Measurements from ENCODE around the gene CNTN4. TPM values are rescaled to one million over a fixed set of nuclear protein-coding genes. Genes with fewer than 3 reads are reported as not detected.

Gene CNTN4
- total RNA-seq, 1 experiment from 2014 or later: 51.3 TPM

- Mint-ChIP-seq H3K27me3 (ENCODE audit: insufficient read depth, unreplicated experiment) (no peaks in the 10 kb centered on the region), H3K4me3 (ENCODE audit: unreplicated experiment) (no peak overlapping the region), H3K4me1 (ENCODE audit: low read depth, unreplicated experiment) (no peaks in the 10 kb centered on the region), H3K36me3 (ENCODE audit: insufficient read depth, unreplicated experiment) (no peaks in the 10 kb centered on the region), H3K27ac (ENCODE audit: unreplicated experiment) (no peak overlapping the region), H3K9me3 (ENCODE audit: unreplicated experiment) (no peaks in the 10 kb centered on the region)
- intact Hi-C loops (cut with micrococcal nuclease; ENCODE audit: unreplicated experiment): no loop called here
- Histone ChIP-seq H3K4me3 (ENCODE audit: low read depth, low read length) (no peak overlapping the region), H3K9me3 (no peaks in the 10 kb centered on the region), H3K36me3 (ENCODE audit: control insufficient read depth, insufficient read depth, low read length) (no peaks in the 10 kb centered on the region), H3K27me3 (replicated peaks; ENCODE audit: control insufficient read depth, insufficient read depth, low read length) (no peaks in the 10 kb centered on the region), H3K4me1 (no peaks in the 10 kb centered on the region)
- CTCF ChIA-PET: no interaction called here
- TF ChIP-seq CTCF (IDR thresholded peaks at IDR 0.05; ENCODE audit: insufficient read depth in 1 of 2, low read depth in 1 of 2, low read length in 1 of 2, severe bottlenecking in 1 of 2, unreplicated experiment in 1 of 2): no peak
- no peak for DNase-seq
- POLR2A ChIA-PET: no interaction called here
- no TSS peak for BruUV-seq (replicated peaks)
These were observed 484.4 kb downstream of the CNTN4 start for GRCh38 chr3:2583046-2583445.

- Mint-ChIP-seq H3K27me3 (ENCODE audit: insufficient read depth, unreplicated experiment) (no peaks in the 10 kb centered on the region), H3K36me3 (ENCODE audit: insufficient read depth, unreplicated experiment) (no peaks in the 10 kb centered on the region), H3K4me1 (ENCODE audit: low read depth, unreplicated experiment) (peaks cover 7% of the 10 kb centered on the region), H3K27ac (ENCODE audit: unreplicated experiment) (peak overlapping the region; percentile 9), H3K9me3 (ENCODE audit: unreplicated experiment) (no peaks in the 10 kb centered on the region), H3K4me3 (ENCODE audit: unreplicated experiment) (no peak overlapping the region)
- intact Hi-C loops (cut with micrococcal nuclease; ENCODE audit: unreplicated experiment): no loop called here
- TF ChIP-seq CTCF (IDR thresholded peaks at IDR 0.05; ENCODE audit: insufficient read depth in 1 of 2, low read depth in 1 of 2, low read length in 1 of 2, severe bottlenecking in 1 of 2, unreplicated experiment in 1 of 2): no peak
- Histone ChIP-seq H3K4me1 (peaks cover 7% of the 10 kb centered on the region), H3K4me3 (ENCODE audit: low read depth, low read length) (no peak overlapping the region), H3K36me3 (ENCODE audit: control insufficient read depth, insufficient read depth, low read length) (no peaks in the 10 kb centered on the region), H3K27me3 (replicated peaks; ENCODE audit: control insufficient read depth, insufficient read depth, low read length) (no peaks in the 10 kb centered on the region), H3K9me3 (no peaks in the 10 kb centered on the region)
- no TSS peak for BruUV-seq (replicated peaks)
- CTCF ChIA-PET: no interaction called here
- POLR2A ChIA-PET: no interaction called here
- DNase-seq: no peak
These were observed 490.8 kb downstream of the CNTN4 start for GRCh38 chr3:2589336-2589969.

GRCh38 chr3:2595486-2595885, 496.8 kb downstream of the CNTN4 start:
- no peaks in the 10 kb centered on the region for H3K9me3 ChIP-seq
- POLR2A ChIA-PET: no interaction called here
- H3K27me3 ChIP-seq (replicated peaks; ENCODE audit: control insufficient read depth, insufficient read depth, low read length): no peaks in the 10 kb centered on the region
- Mint-ChIP-seq H3K4me3 (ENCODE audit: unreplicated experiment) (no peak overlapping the region), H3K27ac (ENCODE audit: unreplicated experiment) (no peak overlapping the region), H3K36me3 (ENCODE audit: insufficient read depth, unreplicated experiment) (no peaks in the 10 kb centered on the region), H3K4me1 (ENCODE audit: low read depth, unreplicated experiment) (peaks cover 14% of the 10 kb centered on the region), H3K9me3 (ENCODE audit: unreplicated experiment) (no peaks in the 10 kb centered on the region), H3K27me3 (ENCODE audit: insufficient read depth, unreplicated experiment) (no peaks in the 10 kb centered on the region)
- CTCF ChIA-PET: no interaction called here
- no TSS peak for BruUV-seq (replicated peaks)
- H3K4me3 ChIP-seq (ENCODE audit: low read depth, low read length): no peak overlapping the region
- no peaks in the 10 kb centered on the region for H3K36me3 ChIP-seq (ENCODE audit: control insufficient read depth, insufficient read depth, low read length)
- peaks cover 12% of the 10 kb centered on the region for H3K4me1 ChIP-seq
- no peak for TF ChIP-seq CTCF (IDR thresholded peaks at IDR 0.05; ENCODE audit: insufficient read depth in 1 of 2, low read depth in 1 of 2, low read length in 1 of 2, severe bottlenecking in 1 of 2, unreplicated experiment in 1 of 2)
- DNase-seq: no peak
- intact Hi-C loops (cut with micrococcal nuclease; ENCODE audit: unreplicated experiment): no loop called here
